Caki2 (cell line): ENCODE measurements around the gene PCP2. TPM values are rescaled to one million over a fixed set of nuclear protein-coding genes. Genes with fewer than 3 reads are reported as not detected.

ENCODE experiments used
- total RNA-seq: library from RNA; depleted of rRNA; stranded (reverse); fragments of >200 nt; shearing (Covaris generic); gene quantifications from 2 replicates; pipeline ENCODE4 v1.2.3, GENCODE V29; 2014; ENCODE audit warnings: low replicate concordance; rRNA removed

The PCP2 gene
- total RNA-seq, 1 experiment from 2014 or later = not detected

Other genes with a start within 250 kb of the PCP2 start
- 4.7 and 9.1 TPM in 2 replicates for gene PEX11G, start 144.7 kb downstream of the PCP2 start, total RNA-seq
- gene ZNF358, start 117.6 kb downstream of the PCP2 start, total RNA-seq = 22.9 and 33.6 TPM in 2 replicates
- gene MCOLN1, start 111.1 kb downstream of the PCP2 start, total RNA-seq = 0.61 and 3.2 TPM in 2 replicates
- 38.0 and 39.4 TPM in 2 replicates for gene PNPLA6, start 98.0 kb downstream of the PCP2 start, total RNA-seq
- 3.9 and 5.2 TPM in 2 replicates for gene CAMSAP3, start 37.9 kb downstream of the PCP2 start, total RNA-seq
- gene XAB2, start 4.2 kb downstream of the PCP2 start, total RNA-seq = 29.7 and 79.6 TPM in 2 replicates
- gene PET100, start 3.9 kb downstream of the PCP2 start, total RNA-seq = 42.7 and 45.1 TPM in 2 replicates
- gene STXBP2, start 3.4 kb upstream of the PCP2 start, total RNA-seq = 7.1 and 14.5 TPM in 2 replicates
- not detected in 2 replicates for gene RETN, start 35.3 kb upstream of the PCP2 start, total RNA-seq
- gene MCEMP1, start 43.4 kb upstream of the PCP2 start, total RNA-seq = not detected in 2 replicates
- 83.3 and 104 TPM in 2 replicates for gene TRAPPC5, start 47.1 kb upstream of the PCP2 start, total RNA-seq
- not detected in 2 replicates for gene FCER2, start 68.4 kb upstream of the PCP2 start, total RNA-seq
- not detected in 2 replicates for gene CLEC4G, start 98.4 kb upstream of the PCP2 start, total RNA-seq
- gene CD209, start 113.8 kb upstream of the PCP2 start, total RNA-seq = not detected in 2 replicates
- gene CLEC4M, start 129.5 kb upstream of the PCP2 start, total RNA-seq = not detected in 2 replicates
- gene EVI5L, start 196.5 kb upstream of the PCP2 start, total RNA-seq = 2.9 and 10.7 TPM in 2 replicates
- gene PRR36, start 240.7 kb upstream of the PCP2 start, total RNA-seq = 0.03 TPM in 1 of 2 replicates, not detected in the other